ENCODE results near the gene DHRS12. TPM values are rescaled to one million over a fixed set of nuclear protein-coding genes. Genes with fewer than 3 reads are reported as not detected.

Gene DHRS12
- total RNA-seq, 1 donor from 2014 or later = 2.4 TPM

GRCh38 chr13:51823359-51823758 lies 19.4 kb upstream of the DHRS12 start:
- H3K4me3 ChIP-seq (ENCODE audit: low read depth, low read length) = no peak overlapping the region
- TF ChIP-seq, protein P1, sequence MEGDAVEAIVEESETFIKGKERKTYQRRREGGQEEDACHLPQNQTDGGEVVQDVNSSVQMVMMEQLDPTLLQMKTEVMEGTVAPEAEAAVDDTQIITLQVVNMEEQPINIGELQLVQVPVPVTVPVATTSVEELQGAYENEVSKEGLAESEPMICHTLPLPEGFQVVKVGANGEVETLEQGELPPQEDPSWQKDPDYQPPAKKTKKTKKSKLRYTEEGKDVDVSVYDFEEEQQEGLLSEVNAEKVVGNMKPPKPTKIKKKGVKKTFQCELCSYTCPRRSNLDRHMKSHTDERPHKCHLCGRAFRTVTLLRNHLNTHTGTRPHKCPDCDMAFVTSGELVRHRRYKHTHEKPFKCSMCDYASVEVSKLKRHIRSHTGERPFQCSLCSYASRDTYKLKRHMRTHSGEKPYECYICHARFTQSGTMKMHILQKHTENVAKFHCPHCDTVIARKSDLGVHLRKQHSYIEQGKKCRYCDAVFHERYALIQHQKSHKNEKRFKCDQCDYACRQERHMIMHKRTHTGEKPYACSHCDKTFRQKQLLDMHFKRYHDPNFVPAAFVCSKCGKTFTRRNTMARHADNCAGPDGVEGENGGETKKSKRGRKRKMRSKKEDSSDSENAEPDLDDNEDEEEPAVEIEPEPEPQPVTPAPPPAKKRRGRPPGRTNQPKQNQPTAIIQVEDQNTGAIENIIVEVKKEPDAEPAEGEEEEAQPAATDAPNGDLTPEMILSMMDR (conservative IDR thresholded peaks at IDR 0.05; ENCODE audit: low read depth, low read length) = no peak
- DNase-seq (ENCODE audit: low read depth) = no peak

DNA sequence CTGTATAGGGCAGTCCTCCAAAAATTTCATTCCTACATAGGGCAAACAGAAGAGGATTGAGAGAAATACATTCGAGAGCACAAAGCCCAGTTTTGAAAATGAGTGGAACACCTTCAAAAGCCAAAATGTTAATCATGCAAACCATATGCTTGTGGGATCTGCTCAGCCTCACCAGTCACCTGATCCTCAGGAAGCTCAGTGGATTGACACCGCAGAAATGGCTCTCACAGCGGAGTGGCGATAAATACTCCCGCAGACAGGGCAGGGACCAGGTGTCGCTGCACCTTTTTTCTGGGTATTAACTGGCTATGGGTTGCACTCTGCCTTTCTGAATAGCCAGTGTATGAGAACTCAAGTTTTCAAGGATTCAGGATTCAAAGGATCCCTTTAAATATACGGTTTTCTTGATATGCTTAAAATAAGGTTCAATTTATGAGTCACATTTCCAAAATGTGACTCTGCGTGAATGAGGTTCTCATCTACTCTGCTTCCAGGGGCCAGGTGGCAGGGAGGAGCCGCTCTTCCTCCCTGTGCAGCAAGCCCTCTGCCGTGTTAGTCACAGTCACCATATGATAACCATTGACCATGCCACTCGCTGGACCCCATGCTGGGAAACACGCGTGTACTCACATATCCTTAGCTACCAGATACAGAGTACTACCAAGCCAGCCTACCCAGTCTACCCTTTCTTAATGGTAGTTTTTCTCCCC lies 18.3 kb upstream of the DHRS12 start:
- TF ChIP-seq, protein P1 (conservative IDR thresholded peaks at IDR 0.05; ENCODE audit: low read depth, low read length) = no peak

GRCh38 chr13:51821606-51822005 lies 17.6 kb upstream of the DHRS12 start:
- H3K4me3 ChIP-seq (ENCODE audit: low read depth, low read length) = no peak overlapping the region
- DNase-seq (ENCODE audit: low read depth) = no peak
- TF ChIP-seq, protein P1 (conservative IDR thresholded peaks at IDR 0.05; ENCODE audit: low read depth, low read length) = no peak

More for the DNA sequence above, 18.3 kb upstream of the DHRS12 start:
- no peak for DNase-seq (ENCODE audit: low read depth)
- no peak overlapping the region for H3K4me3 ChIP-seq (ENCODE audit: low read depth, low read length)

GRCh38 chr13:51820016-51820597 lies 16.1 kb upstream of the DHRS12 start:
- no peak overlapping the region for H3K4me3 ChIP-seq (ENCODE audit: low read depth, low read length)
- no peak for DNase-seq (ENCODE audit: low read depth)
- TF ChIP-seq, protein P1 (conservative IDR thresholded peaks at IDR 0.05; ENCODE audit: low read depth, low read length) = no peak

DNA sequence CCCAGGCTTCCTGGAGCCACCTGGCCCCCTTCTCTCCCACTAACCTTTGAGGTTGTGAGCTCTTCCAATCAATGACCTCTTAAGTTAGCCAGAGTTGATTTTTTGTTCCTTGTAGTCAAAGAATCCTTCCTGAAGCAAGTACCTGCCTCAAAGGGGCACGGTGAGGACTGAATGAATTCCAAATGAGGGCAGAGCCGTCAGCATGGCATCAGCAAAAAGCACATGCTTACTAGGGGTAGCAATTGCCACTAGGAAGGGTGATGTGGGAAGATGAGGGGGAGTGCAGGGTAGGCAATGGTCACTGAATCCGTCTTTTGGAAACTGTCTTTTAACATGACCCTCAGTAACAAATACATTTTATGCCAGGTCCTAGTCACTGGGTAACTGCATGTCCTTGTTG lies 15.6 kb upstream of the DHRS12 start:
- no peak overlapping the region for H3K4me3 ChIP-seq (ENCODE audit: low read depth, low read length)
- no peak for DNase-seq (ENCODE audit: low read depth)
- TF ChIP-seq, protein P1 (conservative IDR thresholded peaks at IDR 0.05; ENCODE audit: low read depth, low read length) = no peak

- H3K4me3 ChIP-seq (ENCODE audit: low read depth, low read length) = no peak overlapping the region
- DNase-seq (ENCODE audit: low read depth) = no peak
- TF ChIP-seq, protein P1 (conservative IDR thresholded peaks at IDR 0.05; ENCODE audit: low read depth, low read length) = no peak
Observed at GRCh38 chr13:51818781-51819511, 15.0 kb upstream of the DHRS12 start.
